Fibroblast of skin of left biceps (primary cell): ENCODE data around the gene PRDM15.
A peak's percentile ranks its signal among the peaks of the same experiment; 100 is the strongest.

ENCODE experiments used
- DNase-seq, 2 experiments: peaks; one replicate each; pipeline ENCODE4 v3.0.0-alpha.2; 2013; ENCODE audit warnings: low read depth in 2 of 2

The PRDM15 gene

GRCh38 chr21:41780337-41781049, 98.7 kb downstream of the PRDM15 start:
- no peak for DNase-seq

- no peak for DNase-seq
Observed at GRCh38 chr21:41779659-41780058, 99.5 kb downstream of the PRDM15 start.

- no peak for DNase-seq
Observed at GRCh38 chr21:41778930-41779600, 100.1 kb downstream of the PRDM15 start.

GRCh38 chr21:41777951-41778815, 101.0 kb downstream of the PRDM15 start:
- peak; percentile 62 to 67 for DNase-seq

GRCh38 chr21:41776778-41777177, 102.4 kb downstream of the PRDM15 start:
- DNase-seq = no peak

- no peak for DNase-seq
Observed at GRCh38 chr21:41775149-41775472, 104.0 kb downstream of the PRDM15 start.

GRCh38 chr21:41774467-41775148, 104.5 kb downstream of the PRDM15 start:
- no peak for DNase-seq

GRCh38 chr21:41772351-41773080, 106.6 kb downstream of the PRDM15 start:
- DNase-seq = no peak

- DNase-seq = no peak
Observed at GRCh38 chr21:41771625-41771945, 107.6 kb downstream of the PRDM15 start.

- no peak for DNase-seq
Observed at GRCh38 chr21:41770901-41771624, 108.1 kb downstream of the PRDM15 start.

GRCh38 chr21:41769933-41770332, 109.2 kb downstream of the PRDM15 start:
- DNase-seq = no peak

GRCh38 chr21:41769521-41769920, 109.6 kb downstream of the PRDM15 start:
- no peak for DNase-seq

GRCh38 chr21:41769111-41769510, 110.0 kb downstream of the PRDM15 start:
- DNase-seq = no peak

- peak; percentile 31 to 42 for DNase-seq
Observed at GRCh38 chr21:41768437-41769042, 110.6 kb downstream of the PRDM15 start.

GRCh38 chr21:41767606-41768436, 111.3 kb downstream of the PRDM15 start:
- DNase-seq = no peak

- no peak for DNase-seq
Observed at GRCh38 chr21:41766883-41767605, 112.1 kb downstream of the PRDM15 start, which contains the start of gene RIPK4. Gene RIPK4, minus strand, starts transcription at chr21:41767052. Its CDS starts 11 bp downstream, at chr21:41767041.

- DNase-seq = no peak
Observed at GRCh38 chr21:41765973-41766882, 112.9 kb downstream of the PRDM15 start.

- no peak for DNase-seq
Observed at GRCh38 chr21:41765420-41765821, 113.7 kb downstream of the PRDM15 start.
